GM13977 (cell line): ENCODE results near the gene SECTM1.

Experiments used
- DNase-seq: peaks from one replicate; pipeline ENCODE4 v3.0.0; 2012; ENCODE audit warnings: low spot score
- CTCF ChIP-seq: IDR thresholded peaks from 2 replicates; pipeline ENCODE4 v1.5.1; 2012; ENCODE audit warnings: mild to moderate bottlenecking, control low read depth; ENCODE audit not compliant: insufficient read depth; ENCODE audit errors: extremely low read depth, missing control alignments
- in situ Hi-C: fragments of 300-500 bp; cut with MboI; formaldehyde crosslinking; loops from one replicate; pipeline ENCODE4 v1.12.0; 2022; ENCODE audit warnings: low sequenced_read_pairs, low pct_unique_long_range_greater_than_20kb, mixed read lengths, inconsistent platforms; ENCODE audit not compliant: unreplicated experiment

The SECTM1 gene

GRCh38 chr17:82314727-82315605 is 18.6 kb downstream of the SECTM1 start:
- in situ Hi-C loops, result no loop called here
- no peak for TF ChIP-seq CTCF
- no peak for DNase-seq

GRCh38 chr17:82314012-82314726 is 19.4 kb downstream of the SECTM1 start:
- DNase-seq, result no peak

GRCh38 chr17:82313195-82314011 is 20.2 kb downstream of the SECTM1 start:
- TF ChIP-seq CTCF, result no peak
- in situ Hi-C loops, result no loop called here
- no peak for DNase-seq

More at GRCh38 chr17:82314012-82314726, 19.4 kb downstream of the SECTM1 start:
- in situ Hi-C loops, result no loop called here
- no peak for TF ChIP-seq CTCF

GRCh38 chr17:82311971-82312370 is 21.6 kb downstream of the SECTM1 start:
- no peak for DNase-seq
- in situ Hi-C loops, result no loop called here
- TF ChIP-seq CTCF, result no peak

GRCh38 chr17:82310877-82311276 is 22.7 kb downstream of the SECTM1 start:
- no peak for DNase-seq
- no peak for TF ChIP-seq CTCF
- in situ Hi-C loops, result no loop called here

GRCh38 chr17:82309656-82310570 is 23.7 kb downstream of the SECTM1 start:
- DNase-seq, result no peak
- TF ChIP-seq CTCF, result no peak
- in situ Hi-C loops, result no loop called here
